Stimulated activated CD8-positive, alpha-beta memory T cell treated with anti-CD3 and anti-CD28 coated beads, Interleukin-15, amount 100 ng/mL, for 1 hour (primary cell): Measurements from ENCODE around the gene C3orf20.
"Not testable (repeated sequence)": the region's sequence is repeated elsewhere in the genome, so short reads cannot be mapped to it uniquely, and the experiment has no call there.

Experiments used
- DNase-seq: peaks from one replicate; pipeline ENCODE4 v3.0.0-alpha.2; 2020; ENCODE audit warnings: low read depth

C3orf20 gene

GRCh38 chr3:14650193-14650592 lies 24.7 kb upstream of the C3orf20 start:
- no peak for DNase-seq

- DNase-seq, result peak; percentile 90
Measured at GRCh38 chr3:14651440-14652251, 23.3 kb upstream of the C3orf20 start, which contains the start of gene CCDC174. TSS of gene CCDC174 (plus strand) at chr3:14651762. CDS start at chr3:14651837, 75 bp downstream.

DNA sequence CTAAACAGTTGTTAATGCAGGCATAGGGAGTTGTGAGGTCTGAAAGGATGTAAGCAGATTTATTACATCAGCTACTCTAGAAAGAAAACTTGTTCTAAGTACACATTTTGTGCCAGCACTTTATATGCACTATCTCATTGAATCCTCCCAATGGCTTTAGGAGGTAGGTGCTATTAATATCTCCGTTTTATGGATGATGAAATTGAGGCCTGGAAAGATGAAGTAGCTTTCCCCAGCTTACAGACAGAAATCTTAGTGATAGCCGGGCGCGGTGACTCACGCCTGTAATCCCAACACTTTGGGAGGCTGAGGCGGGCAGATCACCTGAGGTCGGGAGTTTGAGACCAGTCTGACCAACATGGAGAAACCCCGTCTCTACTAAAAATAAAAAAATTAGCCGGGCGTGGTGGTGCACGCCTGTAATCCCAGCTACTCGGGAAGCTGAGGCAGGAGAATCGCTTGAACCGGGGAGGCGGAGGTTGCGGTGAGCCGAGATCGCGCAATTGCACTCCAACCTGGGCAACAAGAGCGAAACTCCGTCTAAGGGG lies 22.5 kb upstream of the C3orf20 start:
- DNase-seq, result not testable (repeated sequence)

DNA sequence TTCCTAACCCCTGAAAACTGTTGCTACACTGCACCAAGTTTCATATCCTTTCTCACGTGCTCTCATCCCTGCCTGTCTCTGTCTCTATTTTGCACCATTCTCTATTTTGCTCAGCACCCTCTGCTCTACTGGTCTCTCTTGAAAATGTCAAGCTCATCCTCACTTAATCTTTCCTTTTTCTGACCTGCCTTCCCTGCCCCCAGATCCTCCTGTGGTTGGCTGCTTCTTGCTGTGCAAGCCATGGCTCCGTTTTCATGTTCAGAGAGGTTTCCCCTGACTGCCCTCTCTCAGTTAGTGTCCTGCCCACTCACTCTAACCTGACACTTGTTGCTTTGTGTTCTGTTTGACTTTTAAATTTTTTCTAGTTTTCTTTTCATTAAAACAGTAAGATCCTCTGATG lies 17.4 kb upstream of the C3orf20 start:
- DNase-seq, result no peak

DNA sequence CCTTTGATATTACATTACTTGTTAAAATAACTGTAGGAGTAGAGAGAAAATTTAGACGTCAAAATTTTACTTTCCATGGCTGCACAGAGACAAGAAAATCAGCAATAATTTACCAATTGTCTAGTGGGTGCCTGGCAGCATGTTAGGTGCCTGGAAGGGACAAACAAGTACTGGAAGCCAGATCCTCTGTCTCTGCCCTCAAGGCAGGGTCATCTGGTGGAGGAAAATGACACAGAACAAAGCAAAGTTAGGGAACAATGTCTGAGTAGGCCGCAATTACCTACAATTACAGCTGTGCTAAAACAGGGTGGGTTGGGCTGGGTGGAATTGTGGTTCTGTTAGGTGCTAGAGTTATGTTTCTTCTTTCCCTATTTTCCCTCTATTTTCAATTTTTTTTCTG lies 16.0 kb upstream of the C3orf20 start:
- no peak for DNase-seq

GRCh38 chr3:14660942-14661341 lies 14.0 kb upstream of the C3orf20 start:
- no peak for DNase-seq

- no peak for DNase-seq
Measured at GRCh38 chr3:14663396-14664135, 11.4 kb upstream of the C3orf20 start.

- no peak for DNase-seq
Measured at GRCh38 chr3:14664170-14664569, 10.8 kb upstream of the C3orf20 start.

DNA sequence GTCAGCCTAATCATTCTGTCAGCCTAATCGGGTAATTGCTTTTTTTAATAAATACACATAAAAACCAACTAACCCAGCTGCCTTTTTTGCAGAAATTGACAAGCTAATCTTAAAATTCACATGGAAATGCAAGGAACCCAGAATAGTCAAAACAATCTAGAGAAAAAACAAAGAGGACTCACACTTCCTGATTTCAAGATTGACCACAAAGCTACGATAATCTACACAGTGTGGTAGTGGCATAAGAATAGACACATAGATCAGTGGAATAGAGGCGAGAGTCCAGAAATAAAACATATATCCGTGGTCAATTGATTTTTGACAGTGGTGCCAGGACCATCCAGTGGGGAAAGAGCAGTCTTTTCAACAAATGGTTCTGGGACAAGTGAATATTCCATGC lies 2.4 kb upstream of the C3orf20 start:
- DNase-seq, result no peak

DNA sequence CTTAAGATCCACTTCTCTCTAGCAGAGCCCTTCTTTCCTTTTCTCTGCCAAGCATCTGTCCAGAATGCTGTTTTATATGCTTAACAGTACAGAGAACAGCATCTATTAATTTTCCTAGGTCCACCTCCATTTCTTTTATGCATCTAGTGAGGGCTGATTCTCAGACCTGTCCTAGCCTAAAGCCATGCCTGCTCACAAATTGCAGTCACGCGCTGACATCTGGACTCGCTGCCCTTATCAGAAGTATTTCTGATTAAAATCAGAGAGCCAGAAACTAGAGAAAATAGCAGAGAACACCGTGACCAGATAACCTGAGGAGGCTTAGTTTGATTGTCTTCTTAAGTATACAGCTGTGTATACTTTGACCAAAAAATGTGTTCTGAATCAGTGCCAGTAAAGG lies 1.9 kb downstream of the C3orf20 start:
- DNase-seq, result no peak

DNA sequence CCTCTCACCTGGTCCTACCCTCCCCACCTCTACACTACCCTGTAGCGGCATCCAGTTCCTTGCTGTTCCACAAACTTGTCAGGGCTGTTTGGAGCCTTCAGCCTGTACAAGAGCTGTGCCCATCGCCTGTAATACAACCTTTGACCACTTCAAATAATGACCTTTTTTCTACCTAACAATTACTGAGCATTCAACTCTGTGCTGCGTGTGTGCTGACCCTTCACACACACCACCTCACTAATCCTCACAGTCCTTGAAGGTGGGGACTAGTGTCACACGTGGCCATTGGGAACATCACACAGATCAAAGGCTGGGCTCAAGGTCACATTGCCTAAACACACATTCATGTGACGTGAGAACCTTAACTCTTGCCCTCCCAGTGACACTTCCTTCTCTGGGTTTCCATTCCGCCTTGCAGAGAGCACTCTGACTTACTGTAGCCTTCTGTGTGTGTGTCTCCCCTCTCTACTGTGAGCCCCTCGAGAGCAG lies 3.1 kb downstream of the C3orf20 start:
- no peak for DNase-seq

DNA sequence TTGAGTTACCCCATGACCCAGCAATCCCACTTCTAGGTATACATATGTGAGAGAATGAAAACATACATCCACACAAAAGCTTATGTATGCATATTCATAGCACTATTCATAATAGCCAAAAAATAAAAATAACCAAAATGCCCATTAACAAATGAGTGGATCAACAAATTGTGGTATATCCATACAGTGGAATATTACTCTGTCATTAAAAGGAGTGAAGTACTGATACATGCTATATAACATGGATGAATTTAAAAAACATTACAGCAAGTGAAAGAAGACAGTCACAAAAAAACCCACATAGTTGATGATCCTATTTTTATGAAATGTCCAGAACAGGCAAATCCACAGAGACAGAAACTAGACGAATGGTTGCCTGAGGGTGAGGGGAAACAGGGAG lies 5.2 kb downstream of the C3orf20 start:
- DNase-seq, result no peak

DNA sequence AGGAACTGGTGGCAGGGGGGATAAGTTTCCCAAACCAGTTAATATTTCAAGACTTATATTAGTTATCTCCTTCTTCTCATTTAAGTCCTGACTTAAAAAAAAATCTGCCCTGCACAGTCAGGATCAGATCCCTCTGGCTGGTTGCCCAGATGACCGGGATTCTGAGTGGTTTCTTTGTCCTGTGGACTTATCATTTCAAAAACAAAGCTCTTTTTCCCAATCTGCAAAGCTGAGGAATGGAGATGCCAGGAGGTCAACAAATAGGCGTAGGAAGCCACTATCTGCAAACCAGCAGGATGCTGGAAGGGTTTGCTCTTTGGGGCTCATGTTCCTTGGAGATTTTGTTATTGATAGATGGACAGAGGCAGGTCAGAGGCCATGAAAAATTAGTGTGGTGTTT lies 5.8 kb downstream of the C3orf20 start:
- DNase-seq, result no peak

- no peak for DNase-seq
Measured at GRCh38 chr3:14684447-14684846, 9.5 kb downstream of the C3orf20 start.

GRCh38 chr3:14685179-14685578 lies 10.2 kb downstream of the C3orf20 start:
- DNase-seq, result no peak

GRCh38 chr3:14687360-14687759 lies 12.4 kb downstream of the C3orf20 start:
- no peak for DNase-seq

DNA sequence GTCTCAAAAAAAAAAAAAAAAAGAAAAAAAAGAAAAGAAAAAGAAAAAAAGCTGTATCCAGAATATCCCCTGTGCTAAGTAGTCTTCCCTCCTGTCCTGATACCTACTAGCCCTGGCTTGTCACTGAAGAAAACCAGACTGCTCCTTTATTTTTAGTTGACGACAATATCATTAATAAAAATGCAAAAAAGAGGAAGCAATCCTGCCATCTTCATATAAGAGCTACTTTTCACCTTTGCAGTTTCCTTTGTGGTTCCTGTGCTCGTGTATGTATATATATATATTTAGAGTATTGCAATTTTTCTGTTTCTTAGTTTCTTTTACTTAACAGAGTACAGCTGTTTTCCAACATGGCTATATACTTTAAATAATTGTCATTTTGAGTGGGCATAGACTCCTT lies 13.6 kb downstream of the C3orf20 start:
- DNase-seq, result no peak

DNA sequence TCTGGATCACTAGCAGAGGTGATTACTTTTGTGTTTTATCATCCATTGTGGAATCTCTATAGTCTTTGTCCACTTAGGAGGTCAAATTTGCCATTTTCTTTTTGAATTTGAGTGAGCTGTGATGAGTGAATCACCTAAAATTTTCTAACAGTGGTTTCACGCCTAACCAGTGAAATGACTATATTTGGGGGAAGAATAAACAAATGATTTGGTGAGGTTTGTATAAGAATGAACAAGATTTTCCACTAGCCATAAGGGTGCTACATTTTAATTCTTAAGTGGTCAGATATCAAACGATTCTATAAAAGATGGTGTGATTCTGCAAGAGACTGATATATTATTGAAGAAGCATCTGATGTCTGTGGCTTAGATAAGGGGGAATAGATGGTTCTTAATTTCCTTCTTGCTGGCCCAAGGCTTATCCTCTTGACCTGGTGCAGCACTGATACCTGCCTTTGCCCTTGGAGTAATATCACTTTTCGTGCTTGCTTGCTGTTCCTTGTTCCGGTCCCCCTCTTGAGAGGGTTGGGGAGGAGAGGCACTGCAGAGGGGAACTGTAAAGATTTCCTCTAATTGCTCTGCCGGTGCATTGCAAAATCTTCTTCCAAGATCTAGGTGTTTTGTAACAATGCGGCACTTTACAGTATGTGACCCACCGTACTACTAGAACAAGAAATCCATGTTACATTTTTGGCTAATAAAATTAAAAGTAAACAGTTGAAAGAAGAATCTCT lies 14.5 kb downstream of the C3orf20 start:
- DNase-seq, result no peak

- no peak for DNase-seq
Measured at GRCh38 chr3:14691239-14691638, 16.3 kb downstream of the C3orf20 start.

DNA sequence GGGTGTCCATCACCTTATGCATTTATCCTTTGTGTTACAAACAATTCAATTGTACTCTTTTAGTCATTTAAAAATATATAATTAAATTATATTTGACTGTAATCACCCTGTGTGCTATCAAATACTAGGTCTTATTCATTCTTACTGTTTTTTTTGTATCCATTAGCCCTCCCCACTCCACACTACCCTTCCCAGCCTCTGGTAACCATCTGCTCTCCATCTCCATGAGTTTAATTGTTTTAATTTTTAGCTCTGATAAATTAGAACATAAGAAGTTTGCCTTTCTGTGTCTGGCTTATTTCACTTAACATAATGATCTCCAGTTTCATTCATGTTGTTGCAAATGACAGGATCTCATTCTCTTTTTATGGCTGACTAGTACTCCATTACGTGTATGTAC lies 16.8 kb downstream of the C3orf20 start:
- DNase-seq, result no peak

DNA sequence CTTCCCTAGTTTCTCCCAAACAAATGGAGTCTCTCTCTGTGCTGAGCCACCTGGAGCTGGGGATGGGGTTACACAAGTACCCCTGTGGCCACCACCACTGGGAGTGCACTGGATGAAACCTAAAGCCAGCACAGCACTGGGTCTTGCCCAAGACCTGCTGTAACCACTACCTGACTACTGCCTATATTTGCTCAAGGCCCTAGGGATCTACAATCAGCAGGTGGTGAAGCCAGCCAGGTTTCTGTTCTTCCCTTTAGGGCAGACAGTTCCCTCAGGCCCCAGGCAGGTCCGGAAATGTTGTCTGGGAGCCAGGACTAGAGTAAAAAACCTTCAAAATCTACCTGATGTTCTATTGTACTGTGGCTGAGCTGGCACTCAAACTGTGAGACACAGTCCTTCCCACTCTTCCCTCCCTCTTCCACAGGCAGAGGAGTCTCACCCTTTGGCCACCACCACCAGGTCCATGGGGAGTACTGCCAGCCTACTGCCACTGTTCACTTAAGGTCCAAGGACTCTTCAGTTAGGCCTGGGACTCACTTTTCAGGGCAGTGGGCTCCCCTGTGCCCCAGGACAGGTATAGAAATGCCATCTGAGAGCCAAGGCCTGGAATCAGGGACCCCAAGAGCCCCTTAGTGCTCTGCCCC lies 23.8 kb downstream of the C3orf20 start:
- no peak for DNase-seq

DNA sequence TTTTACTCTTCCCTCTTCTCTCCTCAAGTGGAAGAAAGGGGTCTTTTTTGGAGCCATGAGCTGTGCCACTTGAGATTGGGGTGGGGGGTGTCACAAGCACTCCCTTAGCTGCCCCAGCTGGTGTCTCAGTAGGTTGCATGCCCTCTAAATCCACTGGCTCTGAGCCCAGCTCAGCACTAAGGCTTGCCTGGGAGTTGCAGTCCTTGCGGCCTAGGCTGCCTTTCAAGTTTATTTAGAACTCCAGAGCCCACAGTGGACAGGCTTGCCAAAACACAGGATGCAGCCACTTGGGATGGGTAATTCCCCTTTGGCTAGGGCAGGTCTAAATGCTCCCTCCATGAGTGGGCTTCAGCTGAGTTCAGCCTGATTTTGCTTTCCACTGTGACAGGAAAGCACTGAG lies 24.7 kb downstream of the C3orf20 start:
- DNase-seq, result no peak
